GF-D8 (cell line): ENCODE results near the gene OXNAD1.
A peak's percentile ranks its signal among the peaks of the same experiment; 100 is the strongest.

Source experiments
- DNase-seq: peaks from one replicate; lab custom pipeline; 2025; lab: John Stamatoyannopoulos, UW

OXNAD1 gene

GRCh38 chr3:16264708-16265454 is at the start of gene OXNAD1, which contains the start of gene DPH3:
TSS of gene OXNAD1 (plus strand) at chr3:16265212. CDS start at chr3:16270953, 5,741 bp downstream.
TSS of gene DPH3 (minus strand) at chr3:16264943. CDS start at chr3:16264876, 67 bp downstream.
- peak; percentile 96 for DNase-seq

GRCh38 chr3:16216373-16216935 is 48.6 kb upstream of the OXNAD1 start:
- DNase-seq: no peak

- no peak for DNase-seq
Observed at GRCh38 chr3:16219777-16220176, 45.2 kb upstream of the OXNAD1 start.

GRCh38 chr3:16221990-16222389 is 43.0 kb upstream of the OXNAD1 start:
- DNase-seq: no peak

- DNase-seq: no peak
Observed at GRCh38 chr3:16222547-16222946, 42.5 kb upstream of the OXNAD1 start.

GRCh38 chr3:16224325-16224724 is 40.7 kb upstream of the OXNAD1 start:
- no peak for DNase-seq

- DNase-seq: no peak
Observed at GRCh38 chr3:16227566-16227965, 37.4 kb upstream of the OXNAD1 start.

- DNase-seq: no peak
Observed at GRCh38 chr3:16229681-16230080, 35.3 kb upstream of the OXNAD1 start.

- no peak for DNase-seq
Observed at GRCh38 chr3:16231983-16232382, 33.0 kb upstream of the OXNAD1 start.

GRCh38 chr3:16233806-16234205 is 31.2 kb upstream of the OXNAD1 start:
- no peak for DNase-seq

- DNase-seq: no peak
Observed at GRCh38 chr3:16234281-16234680, 30.7 kb upstream of the OXNAD1 start.

GRCh38 chr3:16236030-16236639 is 28.9 kb upstream of the OXNAD1 start:
- no peak for DNase-seq

- DNase-seq: no peak
Observed at GRCh38 chr3:16236856-16237393, 28.1 kb upstream of the OXNAD1 start.

- DNase-seq: no peak
Observed at GRCh38 chr3:16239086-16239770, 25.8 kb upstream of the OXNAD1 start.

- no peak for DNase-seq
Observed at GRCh38 chr3:16239780-16240179, 25.2 kb upstream of the OXNAD1 start.

- DNase-seq: no peak
Observed at GRCh38 chr3:16240229-16241023, 24.6 kb upstream of the OXNAD1 start.

GRCh38 chr3:16241225-16241624 is 23.8 kb upstream of the OXNAD1 start:
- DNase-seq: no peak

GRCh38 chr3:16242177-16242576 is 22.8 kb upstream of the OXNAD1 start:
- no peak for DNase-seq

GRCh38 chr3:16243706-16244490 is 21.1 kb upstream of the OXNAD1 start:
- DNase-seq: no peak

- DNase-seq: no peak
Observed at GRCh38 chr3:16245609-16246008, 19.4 kb upstream of the OXNAD1 start.
